Testis (tissue), 3 donors: ENCODE results near the gene TTC31. TPM values are rescaled to one million over a fixed set of nuclear protein-coding genes. Genes with fewer than 3 reads are reported as not detected.

Experiments used
- DNase-seq: peaks from one replicate; pipeline ENCODE4 v3.0.0-alpha.2; 2019
- H3K27ac ChIP-seq, 2 donors: fragments of 200-600 bp; sonication (generic); one replicate each; pipeline ENCODE4 v1.5.1; 2019
- H3K27me3 ChIP-seq: fragments of 200-600 bp; sonication (generic); one replicate; pipeline ENCODE4 v1.5.1; 2019
- H3K36me3 ChIP-seq: fragments of 200-600 bp; sonication (generic); one replicate; pipeline ENCODE4 v1.5.1; 2017; ENCODE audit warnings: low read depth; ENCODE audit errors: missing control alignments
- H3K4me1 ChIP-seq: fragments of 200-600 bp; sonication (generic); one replicate; pipeline ENCODE4 v1.5.1; 2019
- H3K4me3 ChIP-seq, 2 donors: fragments of 200-600 bp; sonication (generic); one replicate each; pipeline ENCODE4 v1.5.1; 2017 to 2019
- H3K9me3 ChIP-seq: fragments of 200-600 bp; sonication (generic); one replicate; pipeline ENCODE4 v1.5.1; 2017
- CTCF ChIP-seq, 3 experiments: fragments of 450-650 bp in 2 of 3; fragments of 200-600 bp in 1 of 3; sonication (generic) in 1 of 3; IDR thresholded peaks; one replicate each; pipeline ENCODE4 v1.5.1; 2016 to 2019; ENCODE audit warnings: antibody characterized with exemption in 3 of 3, mild to moderate bottlenecking in 2 of 3, moderate library complexity in 1 of 3
- POLR2A ChIP-seq: fragments of 450-650 bp; IDR thresholded peaks from one replicate; pipeline ENCODE4 v1.6.1; 2017; ENCODE audit warnings: antibody characterized with exemption, mild to moderate bottlenecking, moderate library complexity
- WGBS, 2 donors: methylation state at CpG; one replicate each; pipeline ENCODE4 v1.1.5; 2018; 5-methylcytosine and 5-hydroxymethylcytosine counted together
- intact Hi-C: fragments of 100-400 bp; cut with DNase I; formaldehyde crosslinking; loops from one replicate; pipeline ENCODE4 v1.15.1; 2023; ENCODE audit warnings: low total_unique reads
- polyA plus RNA-seq: library from polyadenylated mRNA; stranded (reverse); fragments of 350-450 nt; fragmentation: Illumina TruSeq; extraction: RNeasy Lipid Tissue Mini Kit (QIAGEN cat#74804); gene quantifications from one replicate; pipeline ENCODE4 v1.2.3, GENCODE V29; 2014; ENCODE audit warnings: low read depth, low replicate concordance; ENCODE audit not compliant: insufficient read depth
- total RNA-seq, 2 donors: library from RNA; depleted of rRNA; stranded (reverse); fragments of >200 nt; gene quantifications; one replicate each; pipeline ENCODE4 v1.2.3, GENCODE V29; 2016

The TTC31 gene
- total and polyA plus RNA-seq, 3 donors from 2014 or later, result 19.6 to 36.2 (median 30.1) TPM

DNA sequence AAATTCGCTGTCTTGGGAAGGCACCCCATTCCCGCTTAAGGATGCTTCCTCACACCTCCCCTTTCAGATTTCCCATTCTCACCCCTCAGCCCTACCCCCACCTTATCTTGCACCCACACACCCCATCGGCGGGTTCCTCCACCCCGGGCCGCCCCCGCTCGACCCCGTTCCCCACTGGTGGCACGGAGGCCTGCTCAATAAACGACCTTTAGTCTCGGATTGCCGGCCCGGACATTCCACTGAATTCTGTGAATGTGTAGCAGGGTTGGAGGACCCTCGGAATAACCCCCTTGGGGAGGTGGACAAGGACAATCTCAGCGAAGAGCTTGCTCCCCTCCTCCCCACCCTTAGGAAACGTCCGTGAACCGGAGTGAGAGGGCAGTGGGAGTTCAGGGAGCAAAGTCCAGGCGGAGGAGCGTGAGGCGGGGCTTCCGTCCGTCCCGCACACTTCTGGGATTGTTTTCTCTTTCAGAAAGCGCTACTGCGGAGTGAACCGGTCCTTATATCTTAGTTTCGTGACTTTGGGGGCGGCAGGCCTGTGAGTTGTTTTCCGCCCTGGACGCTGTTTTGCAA, 19.4 kb downstream of the TTC31 start:
- Histone ChIP-seq H3K27ac (no peak overlapping the region), H3K4me1 (peaks cover 18% of the 10 kb centered on the region), H3K9me3 (no peaks in the 10 kb centered on the region), H3K27me3 (no peaks in the 10 kb centered on the region), H3K4me3 (peak overlapping the region; percentile 39 to 51), H3K36me3 (peaks cover 4% of the 10 kb centered on the region)
- intact Hi-C loops, result no loop called here
- WGBS, 2 donors, result 12 to 13% methylated on average over 31 to 32 of the region's 32 CpGs
- TF ChIP-seq POLR2A (no peak), CTCF (IDR thresholded peaks at IDR 0.05) (no peak)
- no peak for DNase-seq

GRCh38 chr2:74502720-74503505, 20.0 kb downstream of the TTC31 start:
- intact Hi-C loops, result no loop called here
- WGBS, 2 donors, result 1 to 3% methylated on average over 20 to 65 of the region's 67 CpGs
- H3K4me1 ChIP-seq, result peaks cover 13% of the 10 kb centered on the region
- no peak overlapping the region for H3K27ac ChIP-seq
- peak overlapping the region; percentile 39 to 51 for H3K4me3 ChIP-seq
- H3K9me3 ChIP-seq, result no peaks in the 10 kb centered on the region
- peaks cover 4% of the 10 kb centered on the region for H3K36me3 ChIP-seq
- H3K27me3 ChIP-seq, result no peaks in the 10 kb centered on the region
- TF ChIP-seq CTCF (IDR thresholded peaks at IDR 0.05) (no peak), POLR2A (no peak)
- peak; percentile 64 for DNase-seq

- H3K4me3 ChIP-seq, result peak overlapping the region; percentile 39 to 51
- WGBS, 2 donors, result 47 to 51% methylated on average over 21 to 45 of the region's 45 CpGs
- no peaks in the 10 kb centered on the region for H3K9me3 ChIP-seq
- intact Hi-C loops, result no loop called here
- no peak for DNase-seq
- peaks cover 4% of the 10 kb centered on the region for H3K36me3 ChIP-seq
- H3K27me3 ChIP-seq, result no peaks in the 10 kb centered on the region
- H3K27ac ChIP-seq, result no peak overlapping the region
- TF ChIP-seq CTCF (IDR thresholded peaks at IDR 0.05) (no peak), POLR2A (no peak)
- peaks cover 14% of the 10 kb centered on the region for H3K4me1 ChIP-seq
Measured at GRCh38 chr2:74503506-74504475, 20.9 kb downstream of the TTC31 start.

DNA sequence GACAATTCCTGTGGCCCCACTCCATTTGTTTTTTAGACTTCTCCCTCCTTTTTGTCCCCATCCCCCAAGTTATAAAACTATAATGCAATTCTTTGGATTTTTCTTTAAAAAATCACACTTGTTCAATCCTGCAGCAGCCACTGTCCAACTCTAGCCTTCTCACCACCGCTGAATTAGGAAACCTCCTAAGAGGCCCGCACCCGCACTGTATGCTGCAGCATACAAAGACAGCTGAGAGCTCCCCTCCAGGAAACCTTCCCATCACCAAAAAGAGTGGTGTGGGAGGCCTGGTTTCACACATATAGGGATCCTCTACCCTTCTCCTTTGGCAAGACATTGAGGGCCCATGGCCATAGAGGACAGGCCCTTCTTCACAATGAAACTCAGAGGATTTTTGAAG, 21.7 kb downstream of the TTC31 start:
- Histone ChIP-seq H3K27me3 (no peaks in the 10 kb centered on the region), H3K4me1 (peaks cover 7% of the 10 kb centered on the region), H3K27ac (no peak overlapping the region), H3K4me3 (no peak overlapping the region), H3K9me3 (no peaks in the 10 kb centered on the region), H3K36me3 (peaks cover 4% of the 10 kb centered on the region)
- intact Hi-C loops, result no loop called here
- DNase-seq, result no peak
- TF ChIP-seq POLR2A, result no peak
- TF ChIP-seq CTCF (IDR thresholded peaks at IDR 0.05), result no peak
- WGBS, 2 donors, result 87 to 88% methylated on average over 3 of the region's 3 CpGs
